GM19193 (cell line): Measurements from ENCODE around the gene DNM3.

ENCODE experiments used
- POLR2A ChIP-seq: IDR thresholded peaks from 4 replicates; pipeline ENCODE4 v1.6.1; 2011; ENCODE audit not compliant: insufficient read depth, insufficient read length; ENCODE audit errors: extremely low read depth

Gene DNM3

GRCh38 chr1:172324761-172325160 is 483.5 kb downstream of the DNM3 start:
- no peak for TF ChIP-seq POLR2A

GRCh38 chr1:172325531-172325930 is 484.2 kb downstream of the DNM3 start:
- TF ChIP-seq POLR2A, result no peak

- TF ChIP-seq POLR2A, result no peak
Observed at GRCh38 chr1:172326136-172326535, 484.8 kb downstream of the DNM3 start.

- no peak for TF ChIP-seq POLR2A
Observed at GRCh38 chr1:172328266-172328665, 487.0 kb downstream of the DNM3 start.

GRCh38 chr1:172332230-172332629 is 490.9 kb downstream of the DNM3 start:
- no peak for TF ChIP-seq POLR2A

DNA sequence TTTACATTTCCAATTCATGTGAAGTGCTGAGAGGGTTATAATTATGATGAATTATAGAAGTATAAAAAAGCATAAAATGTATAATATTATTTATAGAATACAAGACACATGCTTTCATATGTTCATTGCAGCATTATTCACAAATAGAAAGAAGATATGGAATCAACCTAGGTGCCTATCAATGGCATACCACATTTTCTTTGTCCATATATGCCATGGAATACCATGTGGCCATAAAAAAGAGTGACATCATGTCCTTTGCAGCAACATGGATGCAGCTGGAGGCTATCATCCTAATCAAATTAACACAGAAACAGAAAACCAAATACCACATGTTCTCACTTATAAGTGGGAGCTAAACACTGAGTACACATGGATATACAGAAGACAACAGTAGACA is 494.1 kb downstream of the DNM3 start:
- no peak for TF ChIP-seq POLR2A

GRCh38 chr1:172338295-172338735 is 497.0 kb downstream of the DNM3 start:
- no peak for TF ChIP-seq POLR2A

DNA sequence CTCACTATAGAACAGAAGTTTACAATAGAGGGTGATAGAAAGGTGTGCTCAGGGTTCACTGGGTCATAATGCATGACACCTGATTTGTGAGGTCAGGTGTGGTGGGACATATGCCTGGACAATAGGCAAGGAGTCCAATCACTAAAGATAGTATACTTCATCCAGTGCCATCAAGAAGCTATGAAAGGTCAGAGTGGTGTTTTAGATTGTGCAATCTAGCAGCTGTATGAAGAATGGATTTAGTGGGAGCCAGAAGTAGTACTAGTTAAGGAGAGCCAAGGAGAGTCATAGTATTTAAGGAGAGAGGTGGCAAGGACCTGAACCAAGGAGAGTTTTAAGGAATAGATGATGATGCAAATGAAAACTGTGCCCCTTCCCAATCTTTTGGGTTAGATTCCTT is 498.5 kb downstream of the DNM3 start:
- no peak for TF ChIP-seq POLR2A

- no peak for TF ChIP-seq POLR2A
Observed at GRCh38 chr1:172340520-172340919, 499.2 kb downstream of the DNM3 start.

- TF ChIP-seq POLR2A, result no peak
Observed at GRCh38 chr1:172341697-172342096, 500.4 kb downstream of the DNM3 start.

- no peak for TF ChIP-seq POLR2A
Observed at GRCh38 chr1:172342584-172343239, 501.4 kb downstream of the DNM3 start.

- TF ChIP-seq POLR2A, result no peak
Observed at GRCh38 chr1:172343240-172344160, 502.2 kb downstream of the DNM3 start.

- no peak for TF ChIP-seq POLR2A
Observed at GRCh38 chr1:172344444-172344843, 503.1 kb downstream of the DNM3 start.

DNA sequence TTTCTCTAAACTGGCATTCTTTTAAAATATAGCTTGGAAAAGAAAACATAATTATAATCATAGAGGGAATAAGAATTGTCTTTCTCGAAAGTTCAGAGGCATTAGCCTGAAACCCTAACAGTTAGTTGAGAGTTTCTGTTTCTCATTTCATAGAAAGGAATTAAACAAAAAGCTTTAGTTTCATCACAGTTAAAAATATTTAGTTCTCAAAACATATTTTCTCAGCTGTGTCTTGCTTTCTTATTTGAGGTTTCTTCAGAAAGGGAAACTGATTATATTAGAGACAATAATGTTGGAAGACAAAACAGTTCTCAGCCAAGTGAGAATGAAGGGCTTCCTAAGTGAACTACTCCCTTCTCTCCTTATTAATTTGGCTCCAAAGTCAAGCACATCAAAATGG is 503.8 kb downstream of the DNM3 start:
- no peak for TF ChIP-seq POLR2A

- TF ChIP-seq POLR2A, result no peak
Observed at GRCh38 chr1:172347416-172347815, 506.1 kb downstream of the DNM3 start.

GRCh38 chr1:172350856-172351255 is 509.6 kb downstream of the DNM3 start:
- no peak for TF ChIP-seq POLR2A
